NCI-H2107 treated with DMSO at 0.1 percent for 48 hours (cell line): ENCODE data around the gene PDHX.

ENCODE experiments used
- DNase-seq: peaks from one replicate; lab custom pipeline; 2025; ENCODE audit not compliant: unreplicated experiment; lab: John Stamatoyannopoulos, UW

Gene PDHX

GRCh38 chr11:34988294-34989255, 72.2 kb downstream of the PDHX start:
- DNase-seq = no peak

GRCh38 chr11:34990916-34991315, 74.5 kb downstream of the PDHX start:
- no peak for DNase-seq

GRCh38 chr11:34994854-34995253, 78.4 kb downstream of the PDHX start:
- DNase-seq = no peak

- DNase-seq = no peak
Observed at GRCh38 chr11:34996958-34997357, 80.5 kb downstream of the PDHX start.

- DNase-seq = no peak
Observed at GRCh38 chr11:34997952-34998528, 81.6 kb downstream of the PDHX start.

- no peak for DNase-seq
Observed at GRCh38 chr11:34999453-34999852, 83.0 kb downstream of the PDHX start.

GRCh38 chr11:35003186-35003585, 86.8 kb downstream of the PDHX start:
- DNase-seq = no peak

GRCh38 chr11:35003658-35004057, 87.2 kb downstream of the PDHX start:
- DNase-seq = no peak

- no peak for DNase-seq
Observed at GRCh38 chr11:35005141-35005780, 88.8 kb downstream of the PDHX start.

- DNase-seq = no peak
Observed at GRCh38 chr11:35006389-35007128, 90.1 kb downstream of the PDHX start.

- DNase-seq = no peak
Observed at GRCh38 chr11:35007277-35007676, 90.9 kb downstream of the PDHX start.

- no peak for DNase-seq
Observed at GRCh38 chr11:35009191-35009943, 92.9 kb downstream of the PDHX start.

GRCh38 chr11:35009944-35010342, 93.5 kb downstream of the PDHX start:
- DNase-seq = no peak

- no peak for DNase-seq
Observed at GRCh38 chr11:35010654-35011053, 94.2 kb downstream of the PDHX start.

- no peak for DNase-seq
Observed at GRCh38 chr11:35011389-35011788, 95.0 kb downstream of the PDHX start.

GRCh38 chr11:35011944-35012343, 95.5 kb downstream of the PDHX start:
- DNase-seq = no peak

- no peak for DNase-seq
Observed at GRCh38 chr11:35012467-35013191, 96.2 kb downstream of the PDHX start.

GRCh38 chr11:35013514-35014233, 97.3 kb downstream of the PDHX start:
- DNase-seq = no peak

- no peak for DNase-seq
Observed at GRCh38 chr11:35014346-35014745, 97.9 kb downstream of the PDHX start.
